Heart right ventricle (tissue), 16 donors: Measurements from ENCODE around the gene TULP4. TPM values are rescaled to one million over a fixed set of nuclear protein-coding genes. Genes with fewer than 3 reads are reported as not detected.

Experiments used
- ATAC-seq, 8 donors: fragments of 200-7000 bp; cut with Tn5 transposase; one replicate each; pipeline ENCODE4 v1.9.1; 2020; ENCODE audit warnings: mild to moderate bottlenecking in 8 of 8, moderate library complexity in 8 of 8, moderate number of reproducible peaks in 1 of 8
- DNase-seq, 2 donors: peaks; one replicate each; pipeline ENCODE4 v3.0.0-alpha.2; 2020
- H3K27ac ChIP-seq, 10 donors: fragments of 200-600 bp; sonication (generic) in 2 of 10; one replicate each; pipeline versions ENCODE4 v1.5.0 to v1.8.0; 2020 to 2022; ENCODE audit warnings: mild to moderate bottlenecking in 3 of 10
- H3K27me3 ChIP-seq, 7 donors: fragments of 200-600 bp; one replicate each; pipeline ENCODE4 v1.8.0; 2021 to 2022; ENCODE audit warnings: mild to moderate bottlenecking in 2 of 7
- H3K36me3 ChIP-seq, 9 donors: fragments of 200-600 bp; sonication (generic) in 1 of 9; one replicate each; pipeline versions ENCODE4 v1.5.0 to v1.8.0; 2020 to 2022; ENCODE audit warnings: mild to moderate bottlenecking in 2 of 9
- H3K4me1 ChIP-seq, 9 donors: fragments of 200-600 bp; sonication (generic) in 1 of 9; one replicate each; pipeline versions ENCODE4 v1.5.0 to v1.8.0; 2020 to 2022; ENCODE audit warnings: mild to moderate bottlenecking in 4 of 9
- H3K4me3 ChIP-seq, 10 donors: fragments of 200-600 bp; sonication (generic) in 2 of 10; one replicate each; pipeline versions ENCODE4 v1.5.0 to v1.8.0; 2020 to 2022; ENCODE audit warnings: mild to moderate bottlenecking in 7 of 10, moderate library complexity in 2 of 10
- H3K9me3 ChIP-seq, 11 donors: fragments of 200-600 bp in 10 of 11; sonication (generic) in 2 of 11; one replicate each; pipeline versions ENCODE4 v1.5.0 to v1.8.0; 2013 to 2022; ENCODE audit warnings: mild to moderate bottlenecking in 2 of 11, control low read depth in 1 of 11, moderate library complexity in 1 of 11
- CTCF ChIP-seq, 9 donors: fragments of 200-600 bp; sonication (generic) in 2 of 9; IDR thresholded peaks; one replicate each; pipeline versions ENCODE4 v1.5.0 to v1.8.0; 2021 to 2022; ENCODE audit warnings: antibody characterized with exemption in 9 of 9, mild to moderate bottlenecking in 5 of 9, moderate library complexity in 1 of 9
- WGBS, 2 donors: extraction: QIAGEN DNeasy Blood & Tissue Kit; methylation state at CpG; one replicate each; pipeline ENCODE4 v1.1.7; 2013; ENCODE audit warnings: inconsistent platforms in 1 of 2; 5-methylcytosine and 5-hydroxymethylcytosine counted together
- intact Hi-C, 10 donors: fragments of 100-400 bp; cut with DNase I; formaldehyde crosslinking; loops; one replicate each; pipeline versions ENCODE4 v1.11.1 to v1.14.2; 2022
- polyA plus RNA-seq, 2 donors: library from polyadenylated mRNA; stranded (reverse); fragments of 200-250 nt; gene quantifications; one replicate each; pipeline ENCODE4 v1.2.3, GENCODE V29; 2013
- total RNA-seq, 10 donors: library from RNA; stranded (reverse); fragmentation: NEBNext Ultra II Directional in 3 of 10; extraction: Animal tissue kit (Norgen Biotek cat#: 25700) in 3 of 10; gene quantifications; one replicate each; pipeline versions ENCODE4 v1.2.1 to v1.2.4, GENCODE V29; 2021 to 2023
- donor health status: Arrhythmogenic right ventricular cardiomyopathy.
- donor health status: ischemic (EF 13 %, LVEDD 7.1; RV severe dilation, severe dysfunction).
- donor health status: healthy with polysubstance abuse.
- donor health status: DM: no; HTN: yes; CAD: no.
- donor health status: DM: no; HTN: no; CAD: no.
- donor health status: ischemic (EF 25% LVEDD 6.9; RV normal size, moderate dysfunction).
- donor health status: ischemic (EF 25% LVEDD 5.7; RV mildly dilated, moderate dysfunction).
- donor health status: healthy.
- donor health status: DM: yes; HTN: yes; CAD: no.
- donor health status: Ischemic cardiomyopathy.
- donor health status: ischemic (EF 35%, LVEDD 5.7; RV mildly dilated, moderate dysfunction).
- donor health status: nonischemic (EF 11% LVEDD 7.7; RV severe dilation, severe dysfunction).
- donor health status: DM: yes; HTN: yes; CAD: no.
- donor health status: PGD.
- donor health status: ischemic (EF 29% LVEDD 5.4; RV normal size, mild dysfunction).
- donor health status: nonischemic (EF 23%, LVEDD 6.1; RV moderate dilation, normal function).

Gene TULP4
- total and polyA plus RNA-seq, 12 donors = 2.1 to 127 (median 99.2) TPM

GRCh38 chr6:158528826-158529225, 216.6 kb downstream of the TULP4 start:
- TF ChIP-seq CTCF (IDR thresholded peaks at IDR 0.05) = no peak
- Histone ChIP-seq H3K27me3 (peaks cover 0 to 30% (median 17%) of the 10 kb centered on the region in 7 donors), H3K4me1 (no peaks in the 10 kb centered on the region), H3K9me3 (peaks cover 0 to 24% (median 0%) of the 10 kb centered on the region in 11 donors), H3K4me3 (no peak overlapping the region), H3K27ac (no peak overlapping the region), H3K36me3 (no peaks in the 10 kb centered on the region)
- 67 to 72% methylated on average over 6 of the region's 6 CpGs for WGBS, 2 donors
- DNase-seq = no peak
- no peak for ATAC-seq
- intact Hi-C loops = no loop called here

GRCh38 chr6:158529629-158530028, 217.4 kb downstream of the TULP4 start:
- intact Hi-C loops = no loop called here
- Histone ChIP-seq H3K36me3 (no peaks in the 10 kb centered on the region), H3K9me3 (peaks cover 0 to 24% (median 0%) of the 10 kb centered on the region in 11 donors), H3K27ac (no peak overlapping the region), H3K4me3 (no peak overlapping the region), H3K4me1 (no peaks in the 10 kb centered on the region), H3K27me3 (peaks cover 0 to 25% (median 9%) of the 10 kb centered on the region in 7 donors)
- DNase-seq (no peak), ATAC-seq (no peak)
- 76 to 80% methylated on average over 8 of the region's 8 CpGs for WGBS, 2 donors
- TF ChIP-seq CTCF (IDR thresholded peaks at IDR 0.05) = no peak

GRCh38 chr6:158531566-158531965, 219.3 kb downstream of the TULP4 start:
- DNase-seq = no peak
- peaks cover 0 to 24% (median 0%) of the 10 kb centered on the region in 11 donors for H3K9me3 ChIP-seq
- peaks cover 0 to 13% (median 10%) of the 10 kb centered on the region in 9 donors for H3K4me1 ChIP-seq
- H3K27me3 ChIP-seq = peaks cover 0 to 25% (median 8%) of the 10 kb centered on the region in 7 donors
- TF ChIP-seq CTCF (IDR thresholded peaks at IDR 0.05) = no peak
- ATAC-seq = no peak
- no peak overlapping the region for H3K4me3 ChIP-seq
- intact Hi-C loops = no loop called here
- no peaks in the 10 kb centered on the region for H3K36me3 ChIP-seq
- 83 to 86% methylated on average over 4 of the region's 4 CpGs for WGBS, 2 donors
- no peak overlapping the region for H3K27ac ChIP-seq

GRCh38 chr6:158531970-158532369, 219.7 kb downstream of the TULP4 start:
- peaks cover 0 to 21% (median 0%) of the 10 kb centered on the region in 11 donors for H3K9me3 ChIP-seq
- intact Hi-C loops = no loop called here
- no peaks in the 10 kb centered on the region for H3K36me3 ChIP-seq
- TF ChIP-seq CTCF (IDR thresholded peaks at IDR 0.05) = no peak
- no peak overlapping the region for H3K27ac ChIP-seq
- peaks cover 0 to 13% (median 10%) of the 10 kb centered on the region in 9 donors for H3K4me1 ChIP-seq
- 98 to 99% methylated on average over 2 of the region's 2 CpGs for WGBS, 2 donors
- ATAC-seq = no peak
- H3K4me3 ChIP-seq = no peak overlapping the region
- no peak for DNase-seq
- H3K27me3 ChIP-seq = peaks cover 0 to 29% (median 10%) of the 10 kb centered on the region in 7 donors
